T-helper 17 cell (primary cell): ENCODE data around the gene HOXA3. TPM values are rescaled to one million over a fixed set of nuclear protein-coding genes. Genes with fewer than 3 reads are reported as not detected.
A peak's percentile ranks its signal among the peaks of the same experiment; 100 is the strongest.

ENCODE experiments used
- ATAC-seq: fragments of 150-1000 bp; cut with Tn5 transposase; 2 replicates; pipeline ENCODE4 v1.10.0; 2021; ENCODE audit warnings: mild to moderate bottlenecking, moderate library complexity
- DNase-seq, 3 donors: peaks; one replicate each; pipeline versions ENCODE4 v3.0.0 to v3.0.0-alpha.2; 2020 to 2021
- H3K9me3 ChIP-seq: one replicate; pipeline ENCODE4 v1.7.0; 2013; ENCODE audit warnings: low read length, mild to moderate bottlenecking; ENCODE audit not compliant: control insufficient read depth, poor library complexity, severe bottlenecking
- H3K27ac Mint-ChIP-seq: one replicate; pipeline ENCODE4 v1.8.0; 2022; ENCODE audit warnings: mild to moderate bottlenecking, moderate library complexity, mixed read lengths
- H3K27me3 Mint-ChIP-seq: one replicate; pipeline ENCODE4 v1.8.0; 2022; ENCODE audit warnings: mixed read lengths
- H3K36me3 Mint-ChIP-seq: one replicate; pipeline ENCODE4 v1.8.0; 2022; ENCODE audit warnings: low read depth, mixed read lengths
- H3K4me1 Mint-ChIP-seq: one replicate; pipeline ENCODE4 v1.8.0; 2022; ENCODE audit warnings: mild to moderate bottlenecking, mixed read lengths
- H3K4me3 Mint-ChIP-seq: one replicate; pipeline ENCODE4 v1.8.0; 2022; ENCODE audit warnings: mild to moderate bottlenecking, moderate library complexity, mixed read lengths
- total RNA-seq, 4 donors: library from RNA in 2 of 4; stranded (reverse) in 2 of 4; gene quantifications; one replicate each; pipeline ENCODE4 v1.2.3 and lab custom pipeline; 2022 to 2026

Gene HOXA3
- total RNA-seq, 2 donors from 2014 or later, result not detected

DNA sequence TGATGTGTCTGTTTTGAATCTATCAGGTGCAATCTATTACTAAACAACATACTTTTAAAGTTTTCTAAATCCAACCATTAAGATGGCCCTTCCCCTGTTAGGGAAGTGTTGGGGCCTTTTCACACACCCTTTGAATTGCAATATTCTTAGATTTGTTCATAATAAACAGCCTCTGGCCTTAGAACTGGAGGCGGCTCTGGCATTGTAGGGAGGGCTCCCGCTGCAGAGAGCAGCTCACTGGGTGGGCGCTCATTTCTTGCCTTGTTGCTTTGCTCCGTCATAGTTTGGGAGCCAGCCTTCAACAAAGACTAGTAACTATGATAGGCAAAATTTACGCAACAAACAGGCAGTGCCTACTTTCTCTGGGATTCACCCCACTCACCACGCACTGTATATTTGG is 26.0 kb upstream of the HOXA3 start:
- Mint-ChIP-seq H3K27me3 (peaks cover 68% of the 10 kb centered on the region), H3K4me1 (peaks cover 14% of the 10 kb centered on the region), H3K27ac (no peak overlapping the region), H3K36me3 (peaks cover 2% of the 10 kb centered on the region), H3K4me3 (no peak overlapping the region)
- no peaks in the 10 kb centered on the region for H3K9me3 ChIP-seq
- ATAC-seq (no peak), DNase-seq (no peak)

GRCh38 chr7:27177795-27178320 is 25.5 kb upstream of the HOXA3 start:
- no peak overlapping the region for H3K27ac Mint-ChIP-seq
- ATAC-seq (no peak), DNase-seq (no peak)
- H3K4me1 Mint-ChIP-seq, result peaks cover 16% of the 10 kb centered on the region
- no peaks in the 10 kb centered on the region for H3K9me3 ChIP-seq
- H3K4me3 Mint-ChIP-seq, result no peak overlapping the region
- peaks cover 65% of the 10 kb centered on the region for H3K27me3 Mint-ChIP-seq
- peaks cover 2% of the 10 kb centered on the region for H3K36me3 Mint-ChIP-seq

- H3K9me3 ChIP-seq, result no peaks in the 10 kb centered on the region
- Mint-ChIP-seq H3K36me3 (peaks cover 2% of the 10 kb centered on the region), H3K27ac (no peak overlapping the region), H3K4me3 (no peak overlapping the region), H3K27me3 (peaks cover 65% of the 10 kb centered on the region), H3K4me1 (peaks cover 20% of the 10 kb centered on the region)
- ATAC-seq, result no peak
- peak in 1 of 3 donors; percentile 3 for DNase-seq
Measured at GRCh38 chr7:27176962-27177794, 24.8 kb upstream of the HOXA3 start.

GRCh38 chr7:27176524-27176845 is 24.1 kb upstream of the HOXA3 start:
- no peak overlapping the region for H3K4me3 Mint-ChIP-seq
- DNase-seq, result peak in 1 of 3 donors; percentile 2
- no peaks in the 10 kb centered on the region for H3K9me3 ChIP-seq
- no peak overlapping the region for H3K27ac Mint-ChIP-seq
- ATAC-seq, result no peak
- peaks cover 72% of the 10 kb centered on the region for H3K27me3 Mint-ChIP-seq
- H3K4me1 Mint-ChIP-seq, result peaks cover 25% of the 10 kb centered on the region
- peaks cover 2% of the 10 kb centered on the region for H3K36me3 Mint-ChIP-seq

DNA sequence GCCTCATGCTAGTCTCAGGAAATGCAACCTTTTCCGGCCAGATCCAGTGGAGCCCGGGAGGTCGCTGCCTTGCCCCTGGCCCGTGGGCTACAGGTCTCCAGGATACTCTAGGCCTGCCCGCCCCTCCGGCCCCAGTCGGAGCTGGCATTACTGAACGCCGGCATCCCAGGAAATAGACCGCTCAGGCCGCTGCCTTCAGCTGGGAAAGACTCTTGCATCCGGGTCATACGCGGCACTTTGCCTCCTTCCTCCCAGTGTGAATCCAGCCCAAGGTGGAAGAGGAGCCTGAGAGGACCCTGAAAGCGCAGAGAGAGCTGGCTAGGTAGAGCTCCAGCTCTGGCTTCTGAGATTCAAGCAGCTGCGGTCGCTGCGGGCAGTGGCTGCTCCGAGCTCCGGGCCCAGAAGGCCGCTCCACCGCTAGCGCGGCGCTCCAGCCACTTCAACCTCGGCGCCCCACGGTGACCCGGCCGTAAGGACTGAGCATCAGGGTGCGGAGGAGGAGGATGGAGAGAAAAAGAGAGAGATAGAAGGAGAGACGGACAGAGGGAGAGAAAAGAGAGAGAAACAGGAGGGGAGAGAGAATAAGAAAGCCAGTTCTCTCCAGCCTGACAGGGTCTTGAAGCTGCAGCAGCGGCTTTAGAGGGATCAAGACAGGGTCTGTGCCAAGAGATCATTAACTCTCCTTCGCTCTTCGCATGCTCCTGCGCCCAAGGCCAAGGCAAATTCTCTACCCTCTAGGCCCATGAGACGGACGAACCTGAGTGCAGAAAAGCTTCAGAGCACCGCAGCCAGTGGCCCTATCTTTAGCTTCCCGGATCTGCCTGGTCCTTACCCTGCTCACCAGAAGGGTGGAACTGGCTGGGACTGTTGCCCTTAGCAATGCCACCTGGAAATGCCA is 23.5 kb upstream of the HOXA3 start:
- Mint-ChIP-seq H3K4me1 (peaks cover 26% of the 10 kb centered on the region), H3K27ac (no peak overlapping the region), H3K36me3 (peaks cover 2% of the 10 kb centered on the region), H3K4me3 (no peak overlapping the region), H3K27me3 (peaks cover 78% of the 10 kb centered on the region)
- ATAC-seq (no peak), DNase-seq (peak in 1 of 3 donors; percentile 3)
- no peaks in the 10 kb centered on the region for H3K9me3 ChIP-seq

DNA sequence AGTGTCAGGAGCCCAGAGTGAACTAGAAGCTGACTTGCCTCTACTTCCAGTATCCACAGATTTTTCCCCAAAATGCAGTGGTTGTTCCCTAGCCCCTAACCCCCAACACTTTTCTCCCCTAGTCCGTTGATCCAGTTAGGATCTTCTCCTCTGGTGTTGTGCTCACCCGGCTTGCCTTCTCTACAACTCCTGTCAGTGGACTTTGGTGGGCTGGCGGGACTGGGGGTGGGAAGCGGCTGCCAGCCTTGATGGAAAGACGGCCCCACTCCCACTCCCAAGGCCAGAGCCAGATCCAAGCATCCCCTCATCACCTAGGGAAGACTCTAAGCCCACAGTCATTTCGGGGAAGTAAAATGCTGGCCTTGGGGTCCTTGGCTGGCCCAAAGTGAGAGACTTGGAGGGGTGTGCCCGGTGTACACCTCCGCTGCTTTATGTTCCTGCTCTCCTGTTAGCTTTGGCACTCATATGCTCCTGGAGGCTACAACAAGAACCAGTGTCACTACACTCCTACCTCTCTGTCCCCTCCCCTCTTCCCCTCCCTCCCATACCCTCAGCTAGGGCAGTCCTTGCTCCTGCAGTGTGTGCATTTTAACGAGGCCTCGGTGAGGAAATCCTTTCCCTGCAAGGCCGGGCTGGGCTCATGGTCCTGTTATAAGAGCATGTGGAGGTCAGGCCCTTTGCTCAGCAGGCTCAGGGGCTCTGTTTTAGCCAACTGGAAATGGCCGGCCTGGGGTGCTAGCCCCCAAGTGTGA is 22.7 kb upstream of the HOXA3 start:
- Mint-ChIP-seq H3K4me1 (peaks cover 26% of the 10 kb centered on the region), H3K27me3 (peaks cover 80% of the 10 kb centered on the region), H3K36me3 (peaks cover 2% of the 10 kb centered on the region), H3K27ac (no peak overlapping the region), H3K4me3 (peak overlapping the region; percentile 49)
- peak in 1 of 3 donors; percentile 6 for DNase-seq
- ATAC-seq, result no peak
- no peaks in the 10 kb centered on the region for H3K9me3 ChIP-seq

- ATAC-seq, result no peak
- Mint-ChIP-seq H3K4me3 (peak within 1 kb of the TSS; percentile 70), H3K27ac (no peak within 1 kb of the TSS), H3K36me3 (no peaks in the 10 kb centered on the region), H3K27me3 (peaks cover 72% of the 10 kb centered on the region), H3K4me1 (peaks cover 19% of the 10 kb centered on the region)
- DNase-seq, result peak in 1 of 3 donors; percentile 7
- no peaks in the 10 kb centered on the region for H3K9me3 ChIP-seq
Measured at GRCh38 chr7:27173956-27174873, 21.8 kb upstream of the HOXA3 start, which contains the start of gene HOXA10. Gene HOXA10 (minus strand): TSS chr7:27174320. CDS start chr7:27174306, 14 bp downstream.

DNA sequence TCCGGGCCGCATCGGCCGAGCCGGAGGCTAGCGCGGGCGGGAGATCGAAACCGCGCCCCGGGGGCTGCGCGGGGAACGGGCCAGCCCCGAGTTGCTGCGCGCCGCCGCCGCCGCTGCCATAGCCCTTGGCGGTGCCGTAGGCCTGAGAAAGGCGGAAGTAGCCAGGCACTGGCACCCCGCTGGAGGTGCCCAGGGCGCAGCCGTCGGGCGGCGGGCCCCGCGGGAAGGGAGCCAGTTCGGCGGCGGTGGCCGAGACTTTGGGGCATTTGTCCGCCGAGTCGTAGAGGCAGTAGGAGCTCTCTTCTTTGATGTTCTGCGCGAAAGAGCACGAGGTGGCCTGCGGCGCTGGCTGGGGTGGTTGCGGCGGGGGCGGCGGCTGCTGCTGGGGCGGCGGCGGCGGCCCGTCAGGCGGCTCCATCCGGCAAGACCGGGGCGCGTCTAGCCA is 21.1 kb upstream of the HOXA3 start:
- H3K9me3 ChIP-seq, result no peaks in the 10 kb centered on the region
- Mint-ChIP-seq H3K27ac (no peak overlapping the region), H3K36me3 (no peaks in the 10 kb centered on the region), H3K4me1 (peaks cover 22% of the 10 kb centered on the region), H3K27me3 (peaks cover 73% of the 10 kb centered on the region), H3K4me3 (peak overlapping the region; percentile 62)
- peak; percentile 66 for ATAC-seq
- DNase-seq, result peak in 1 of 3 donors; percentile 14

DNA sequence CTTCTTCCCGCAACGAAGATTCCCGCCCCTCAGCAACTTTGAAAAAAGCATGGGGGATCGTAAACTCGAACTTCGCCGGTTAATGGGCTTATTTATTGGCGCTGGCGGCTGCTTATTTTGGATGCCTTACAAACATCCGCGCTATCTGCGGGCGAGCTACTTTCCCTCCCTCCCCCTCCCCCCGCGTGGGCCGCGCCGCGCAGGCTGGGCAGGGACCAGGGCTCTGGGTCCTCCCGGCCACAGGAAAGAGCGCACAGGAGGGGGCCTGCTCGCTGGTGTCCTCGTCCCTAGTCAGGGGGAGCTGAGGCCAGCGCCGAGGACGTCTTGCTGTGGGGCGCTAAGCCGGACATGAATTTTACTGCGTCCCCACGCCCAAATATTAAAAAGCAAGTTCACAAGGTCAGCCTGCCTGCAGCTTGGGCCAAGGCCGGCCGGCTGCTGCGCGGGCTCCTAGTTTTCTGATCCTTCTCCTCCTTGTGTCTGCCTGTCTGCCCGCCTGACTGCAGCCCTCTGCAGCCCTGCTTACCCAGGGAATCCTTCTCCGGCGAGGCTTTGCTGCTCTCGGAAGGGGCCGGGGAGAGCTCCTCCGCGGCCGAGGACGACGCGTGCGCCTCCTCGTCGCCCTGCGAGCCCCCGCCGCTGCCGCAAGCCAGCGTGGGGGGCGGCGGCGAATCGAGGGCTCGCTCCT is 20.6 kb upstream of the HOXA3 start:
- H3K27me3 Mint-ChIP-seq, result peaks cover 73% of the 10 kb centered on the region
- no peaks in the 10 kb centered on the region for H3K36me3 Mint-ChIP-seq
- ATAC-seq (peak; percentile 27), DNase-seq (peak in 1 of 3 donors; percentile 8)
- no peak overlapping the region for H3K27ac Mint-ChIP-seq
- H3K4me3 Mint-ChIP-seq, result peak overlapping the region; percentile 62
- no peaks in the 10 kb centered on the region for H3K9me3 ChIP-seq
- H3K4me1 Mint-ChIP-seq, result peaks cover 22% of the 10 kb centered on the region

DNA sequence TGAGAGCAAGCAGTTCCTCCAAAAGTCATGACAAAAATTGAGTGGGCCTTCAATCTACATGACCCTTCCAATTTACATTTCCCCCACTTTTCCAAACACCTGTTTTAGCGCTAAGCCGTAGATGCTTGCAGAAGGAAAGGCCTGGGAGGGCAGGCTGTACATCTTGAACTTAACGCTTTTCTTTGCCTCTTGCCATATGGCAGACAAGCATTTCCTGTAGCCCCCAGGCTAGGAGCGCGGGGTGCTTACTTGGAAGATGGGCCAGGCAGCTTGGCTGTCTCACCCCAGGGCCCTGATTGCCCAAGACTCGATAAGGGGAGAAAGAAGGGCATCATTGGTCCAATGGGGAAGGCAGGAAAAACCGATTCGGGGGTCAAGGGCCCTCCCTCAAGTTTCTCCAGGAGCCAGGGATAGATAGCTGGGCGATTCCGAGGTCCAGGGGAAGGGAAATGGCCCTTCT is 20.0 kb upstream of the HOXA3 start:
- Mint-ChIP-seq H3K36me3 (no peaks in the 10 kb centered on the region), H3K27ac (peak overlapping the region; percentile 85), H3K27me3 (peaks cover 73% of the 10 kb centered on the region), H3K4me3 (peak overlapping the region; percentile 80), H3K4me1 (peaks cover 22% of the 10 kb centered on the region)
- DNase-seq (peak in 1 of 3 donors; percentile 0), ATAC-seq (no peak)
- H3K9me3 ChIP-seq, result no peaks in the 10 kb centered on the region

GRCh38 chr7:27171637-27172314 is 19.4 kb upstream of the HOXA3 start:
- no peaks in the 10 kb centered on the region for H3K9me3 ChIP-seq
- ATAC-seq (no peak), DNase-seq (peak in 1 of 3 donors; percentile 3)
- Mint-ChIP-seq H3K4me3 (peak overlapping the region; percentile 80), H3K4me1 (peaks cover 26% of the 10 kb centered on the region), H3K36me3 (peaks cover 2% of the 10 kb centered on the region), H3K27ac (peak overlapping the region; percentile 85), H3K27me3 (peaks cover 73% of the 10 kb centered on the region)
